ENCODE results near the gene ANKRD60.

Gene ANKRD60

GRCh38 chr20:58244517-58245030 lies 16.1 kb upstream of the ANKRD60 start:
- no peak for DNase-seq (ENCODE audit: low spot score)

GRCh38 chr20:58243653-58244410 lies 15.4 kb upstream of the ANKRD60 start:
- no peak for DNase-seq (ENCODE audit: low spot score)

- DNase-seq (ENCODE audit: low spot score), result no peak
Measured at GRCh38 chr20:58242824-58243223, 14.4 kb upstream of the ANKRD60 start.

GRCh38 chr20:58241766-58242465 lies 13.5 kb upstream of the ANKRD60 start:
- DNase-seq (ENCODE audit: low spot score), result no peak

GRCh38 chr20:58240471-58240870 lies 12.0 kb upstream of the ANKRD60 start:
- no peak for DNase-seq (ENCODE audit: low spot score)

- no peak for DNase-seq (ENCODE audit: low spot score)
Measured at GRCh38 chr20:58239216-58239615, 10.8 kb upstream of the ANKRD60 start.

- DNase-seq (ENCODE audit: low spot score), result no peak
Measured at GRCh38 chr20:58238490-58238889, 10.0 kb upstream of the ANKRD60 start.

GRCh38 chr20:58237318-58238132 lies 9.1 kb upstream of the ANKRD60 start:
- DNase-seq (ENCODE audit: low spot score), result no peak

GRCh38 chr20:58236612-58237317 lies 8.3 kb upstream of the ANKRD60 start:
- peak; percentile 81 for DNase-seq (ENCODE audit: low spot score)

GRCh38 chr20:58235010-58235409 lies 6.6 kb upstream of the ANKRD60 start:
- no peak for DNase-seq (ENCODE audit: low spot score)

GRCh38 chr20:58233881-58234528 lies 5.6 kb upstream of the ANKRD60 start:
- peak; percentile 37 for DNase-seq (ENCODE audit: low spot score)

- DNase-seq (ENCODE audit: low spot score), result no peak
Measured at GRCh38 chr20:58233393-58233792, 4.9 kb upstream of the ANKRD60 start.

GRCh38 chr20:58231683-58232082 lies 3.2 kb upstream of the ANKRD60 start:
- DNase-seq (ENCODE audit: low spot score), result no peak

GRCh38 chr20:58229198-58229798 lies 845 bp upstream of the ANKRD60 start:
- no peak for DNase-seq (ENCODE audit: low spot score)

- no peak for DNase-seq (ENCODE audit: low spot score)
Measured at GRCh38 chr20:58228103-58228483, 360 bp downstream of the ANKRD60 start.

- DNase-seq (ENCODE audit: low spot score), result no peak
Measured at GRCh38 chr20:58227391-58228102, 906 bp downstream of the ANKRD60 start.

- no peak for DNase-seq (ENCODE audit: low spot score)
Measured at GRCh38 chr20:58225452-58226200, 2.8 kb downstream of the ANKRD60 start.

GRCh38 chr20:58224974-58225373 lies 3.5 kb downstream of the ANKRD60 start:
- DNase-seq (ENCODE audit: low spot score), result no peak

GRCh38 chr20:58224097-58224496 lies 4.4 kb downstream of the ANKRD60 start:
- DNase-seq (ENCODE audit: low spot score), result no peak
